ENCODE results near the gene CLTCL1.
"Not testable (repeated sequence)": the region's sequence is repeated elsewhere in the genome, so short reads cannot be mapped to it uniquely, and the experiment has no call there.

The CLTCL1 gene

GRCh38 chr22:19289475-19290161, 1.9 kb downstream of the CLTCL1 start:
- H3K4me2 ChIP-seq (ENCODE audit: low read length): peak overlapping the region; percentile 80
- peaks cover 62% of the 10 kb centered on the region for H3K4me1 ChIP-seq (ENCODE audit: control insufficient read depth, insufficient read depth, low read length)
- no peaks in the 10 kb centered on the region for H3K9me3 ChIP-seq (replicated peaks; ENCODE audit: low read length)
- H3K36me3 ChIP-seq (ENCODE audit: insufficient read depth, low read length): no peaks in the 10 kb centered on the region
- H3K4me3 ChIP-seq (ENCODE audit: low read length): peak overlapping the region; percentile 70
- no peaks in the 10 kb centered on the region for H3K27me3 ChIP-seq (ENCODE audit: control insufficient read depth, insufficient read depth, low read length)
- peak overlapping the region; percentile 88 for H3K9ac ChIP-seq (ENCODE audit: low read depth, low read length)

DNA sequence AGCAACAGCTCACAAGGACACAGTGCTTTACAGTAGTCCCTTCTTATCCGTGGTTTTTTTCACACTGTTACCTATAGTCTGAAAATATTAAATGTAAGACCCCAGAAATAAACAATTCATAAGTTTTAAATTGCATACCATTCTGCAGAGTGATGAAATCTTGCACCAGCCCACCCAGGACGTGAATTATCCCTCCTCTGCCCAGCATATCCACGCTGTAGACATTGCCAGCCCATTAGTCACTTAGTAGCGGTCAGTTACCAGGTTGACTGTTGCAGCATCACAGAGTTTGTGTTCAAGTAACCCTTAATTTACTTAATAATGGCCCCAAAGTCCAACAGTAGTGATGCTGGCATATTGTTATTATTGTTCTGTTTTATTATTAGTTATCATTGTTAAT, 3.6 kb downstream of the CLTCL1 start:
- Histone ChIP-seq H3K9ac (ENCODE audit: low read depth, low read length) (peak overlapping the region; percentile 43), H3K4me1 (ENCODE audit: control insufficient read depth, insufficient read depth, low read length) (peaks cover 62% of the 10 kb centered on the region), H3K36me3 (ENCODE audit: insufficient read depth, low read length) (no peaks in the 10 kb centered on the region), H3K4me2 (ENCODE audit: low read length) (peak overlapping the region; percentile 66), H3K4me3 (ENCODE audit: low read length) (peak overlapping the region; percentile 8), H3K27me3 (ENCODE audit: control insufficient read depth, insufficient read depth, low read length) (no peaks in the 10 kb centered on the region), H3K9me3 (replicated peaks; ENCODE audit: low read length) (no peaks in the 10 kb centered on the region)

DNA sequence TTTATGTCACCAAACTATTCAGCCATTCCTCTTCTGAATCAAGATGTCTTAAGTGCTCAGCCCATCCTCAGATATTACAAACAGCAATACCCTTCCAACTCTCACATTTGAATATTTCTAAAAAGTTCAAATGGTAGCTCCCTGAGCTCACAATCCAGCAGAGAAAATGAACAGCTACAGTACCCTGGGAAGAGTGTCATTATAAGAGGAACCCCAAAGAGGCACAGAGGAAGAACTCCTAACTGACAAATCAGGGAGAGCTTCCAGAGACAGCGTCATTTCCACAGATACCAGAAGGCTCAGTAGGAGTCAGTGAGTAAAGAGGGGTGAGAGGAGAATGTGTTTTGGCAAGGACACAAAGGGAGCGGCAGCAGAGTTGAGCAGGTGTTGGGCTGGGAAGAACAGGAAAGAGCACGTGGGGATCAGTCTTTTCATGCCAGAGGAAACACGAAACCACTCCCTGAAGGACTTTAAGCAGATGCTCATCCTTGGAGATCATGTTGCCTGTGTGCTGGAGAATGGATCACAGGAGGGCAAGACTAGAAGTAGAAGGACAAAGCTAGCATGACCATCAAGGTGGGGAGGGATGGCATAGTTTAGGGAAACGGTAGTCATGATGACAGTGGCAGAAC, 4.3 kb downstream of the CLTCL1 start:
- peak overlapping the region; percentile 8 for H3K4me3 ChIP-seq (ENCODE audit: low read length)
- H3K9ac ChIP-seq (ENCODE audit: low read depth, low read length): peak overlapping the region; percentile 43
- H3K4me1 ChIP-seq (ENCODE audit: control insufficient read depth, insufficient read depth, low read length): peaks cover 56% of the 10 kb centered on the region
- no peaks in the 10 kb centered on the region for H3K36me3 ChIP-seq (ENCODE audit: insufficient read depth, low read length)
- no peaks in the 10 kb centered on the region for H3K9me3 ChIP-seq (replicated peaks; ENCODE audit: low read length)
- H3K4me2 ChIP-seq (ENCODE audit: low read length): peak overlapping the region; percentile 66
- H3K27me3 ChIP-seq (ENCODE audit: control insufficient read depth, insufficient read depth, low read length): no peaks in the 10 kb centered on the region

DNA sequence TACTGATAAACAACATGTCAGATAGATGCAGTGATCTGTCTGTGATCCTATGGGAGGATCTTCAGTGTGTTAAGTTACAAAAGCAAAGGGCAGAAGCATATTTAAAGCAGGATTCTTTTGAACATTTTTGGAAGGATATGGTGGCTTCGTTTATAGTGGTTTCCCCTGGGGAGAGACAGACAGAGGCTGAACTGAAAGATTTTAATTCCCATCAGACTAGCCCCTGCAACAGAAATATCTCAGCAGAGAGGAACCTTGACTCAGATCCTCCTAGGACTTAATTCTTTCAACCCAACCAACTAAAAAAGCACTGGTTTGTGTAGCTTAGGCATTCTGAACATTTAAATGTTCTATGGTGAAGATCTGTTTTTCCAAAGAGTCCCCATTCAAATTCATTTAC, 5.7 kb downstream of the CLTCL1 start:
- Histone ChIP-seq H3K9me3 (replicated peaks; ENCODE audit: low read length) (no peaks in the 10 kb centered on the region), H3K36me3 (ENCODE audit: insufficient read depth, low read length) (no peaks in the 10 kb centered on the region), H3K4me1 (ENCODE audit: control insufficient read depth, insufficient read depth, low read length) (peaks cover 54% of the 10 kb centered on the region), H3K4me3 (ENCODE audit: low read length) (no peak overlapping the region), H3K27me3 (ENCODE audit: control insufficient read depth, insufficient read depth, low read length) (no peaks in the 10 kb centered on the region), H3K4me2 (ENCODE audit: low read length) (peak overlapping the region; percentile 52), H3K9ac (ENCODE audit: low read depth, low read length) (no peak overlapping the region)

GRCh38 chr22:19279143-19279542, 12.4 kb downstream of the CLTCL1 start:
- not testable (repeated sequence) for H3K36me3 ChIP-seq (ENCODE audit: insufficient read depth, low read length); H3K4me2 ChIP-seq (ENCODE audit: low read length); H3K4me3 ChIP-seq (ENCODE audit: low read length); H3K9ac ChIP-seq (ENCODE audit: low read depth, low read length); H3K9me3 ChIP-seq (replicated peaks; ENCODE audit: low read length); H3K27me3 ChIP-seq (ENCODE audit: control insufficient read depth, insufficient read depth, low read length); H3K4me1 ChIP-seq (ENCODE audit: control insufficient read depth, insufficient read depth, low read length)

DNA sequence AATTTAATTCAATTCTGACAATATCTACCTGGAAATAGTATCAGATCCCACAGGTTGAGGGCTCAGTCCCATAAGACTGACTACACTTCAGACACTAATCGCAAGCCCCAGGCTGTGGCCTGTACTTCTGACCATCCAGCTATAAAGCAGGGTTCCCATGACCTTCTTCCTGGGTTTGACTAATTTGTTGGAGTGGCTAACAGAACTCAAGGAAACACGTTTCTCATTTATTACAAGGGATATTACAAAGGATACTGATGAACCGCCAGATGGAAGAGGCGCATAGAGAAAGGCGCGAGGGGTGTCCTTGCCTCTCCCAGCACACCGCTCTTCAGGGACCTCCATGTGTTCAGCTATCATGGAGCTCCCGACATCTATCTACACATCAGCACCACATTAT, 13.7 kb downstream of the CLTCL1 start:
- H3K4me2 ChIP-seq (ENCODE audit: low read length): no peak overlapping the region
- no peaks in the 10 kb centered on the region for H3K4me1 ChIP-seq (ENCODE audit: control insufficient read depth, insufficient read depth, low read length)
- no peak overlapping the region for H3K4me3 ChIP-seq (ENCODE audit: low read length)
- no peaks in the 10 kb centered on the region for H3K27me3 ChIP-seq (ENCODE audit: control insufficient read depth, insufficient read depth, low read length)
- peaks cover 8% of the 10 kb centered on the region for H3K36me3 ChIP-seq (ENCODE audit: insufficient read depth, low read length)
- H3K9me3 ChIP-seq (replicated peaks; ENCODE audit: low read length): no peaks in the 10 kb centered on the region
- H3K9ac ChIP-seq (ENCODE audit: low read depth, low read length): no peak overlapping the region

DNA sequence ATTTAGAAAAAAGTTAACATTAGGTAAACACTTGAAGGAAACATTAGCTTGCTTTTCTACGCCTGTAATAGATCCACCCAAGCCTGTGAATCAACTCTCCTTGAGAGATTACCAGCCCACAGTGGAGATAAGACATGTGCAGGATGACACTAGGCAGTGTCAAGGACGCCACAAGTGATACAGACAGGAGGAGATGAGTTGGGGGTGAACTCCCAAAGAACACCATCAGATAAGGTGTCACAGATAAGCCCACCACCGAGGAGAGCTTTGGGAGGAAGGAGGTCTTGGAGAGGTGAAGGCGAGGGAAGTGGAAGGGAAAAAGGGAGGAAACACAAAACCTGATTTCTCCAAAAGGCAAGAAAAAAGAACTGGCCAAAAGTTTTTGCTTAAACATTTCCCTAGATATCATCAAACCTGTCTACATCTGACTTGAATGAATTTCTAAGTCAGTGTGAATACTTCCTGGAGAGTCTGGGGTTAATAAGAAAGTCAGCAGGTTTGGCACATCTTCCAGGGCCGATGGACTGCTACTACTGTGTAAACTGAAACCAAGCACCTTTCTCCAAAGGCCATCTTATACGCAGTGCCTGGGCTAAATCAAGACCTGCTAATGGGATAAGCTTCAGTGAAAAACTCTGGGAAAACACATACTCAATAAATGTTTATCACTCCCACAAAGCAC, 15.5 kb downstream of the CLTCL1 start:
- peaks cover 8% of the 10 kb centered on the region for H3K36me3 ChIP-seq (ENCODE audit: insufficient read depth, low read length)
- no peak overlapping the region for H3K9ac ChIP-seq (ENCODE audit: low read depth, low read length)
- peaks cover 10% of the 10 kb centered on the region for H3K4me1 ChIP-seq (ENCODE audit: control insufficient read depth, insufficient read depth, low read length)
- H3K4me3 ChIP-seq (ENCODE audit: low read length): no peak overlapping the region
- H3K27me3 ChIP-seq (ENCODE audit: control insufficient read depth, insufficient read depth, low read length): no peaks in the 10 kb centered on the region
- no peak overlapping the region for H3K4me2 ChIP-seq (ENCODE audit: low read length)
- no peaks in the 10 kb centered on the region for H3K9me3 ChIP-seq (replicated peaks; ENCODE audit: low read length)

GRCh38 chr22:19275513-19275912, 16.0 kb downstream of the CLTCL1 start:
- H3K36me3 ChIP-seq (ENCODE audit: insufficient read depth, low read length): peaks cover 8% of the 10 kb centered on the region
- H3K27me3 ChIP-seq (ENCODE audit: control insufficient read depth, insufficient read depth, low read length): no peaks in the 10 kb centered on the region
- H3K4me1 ChIP-seq (ENCODE audit: control insufficient read depth, insufficient read depth, low read length): peaks cover 10% of the 10 kb centered on the region
- no peak overlapping the region for H3K4me3 ChIP-seq (ENCODE audit: low read length)
- H3K9me3 ChIP-seq (replicated peaks; ENCODE audit: low read length): no peaks in the 10 kb centered on the region
- no peak overlapping the region for H3K4me2 ChIP-seq (ENCODE audit: low read length)
- no peak overlapping the region for H3K9ac ChIP-seq (ENCODE audit: low read depth, low read length)

- Histone ChIP-seq H3K4me2 (ENCODE audit: low read length) (no peak overlapping the region), H3K4me3 (ENCODE audit: low read length) (no peak overlapping the region), H3K9me3 (replicated peaks; ENCODE audit: low read length) (no peaks in the 10 kb centered on the region), H3K9ac (ENCODE audit: low read depth, low read length) (no peak overlapping the region), H3K36me3 (ENCODE audit: insufficient read depth, low read length) (peaks cover 8% of the 10 kb centered on the region), H3K27me3 (ENCODE audit: control insufficient read depth, insufficient read depth, low read length) (no peaks in the 10 kb centered on the region), H3K4me1 (ENCODE audit: control insufficient read depth, insufficient read depth, low read length) (peaks cover 10% of the 10 kb centered on the region)
Measured at GRCh38 chr22:19275104-19275503, 16.4 kb downstream of the CLTCL1 start.

DNA sequence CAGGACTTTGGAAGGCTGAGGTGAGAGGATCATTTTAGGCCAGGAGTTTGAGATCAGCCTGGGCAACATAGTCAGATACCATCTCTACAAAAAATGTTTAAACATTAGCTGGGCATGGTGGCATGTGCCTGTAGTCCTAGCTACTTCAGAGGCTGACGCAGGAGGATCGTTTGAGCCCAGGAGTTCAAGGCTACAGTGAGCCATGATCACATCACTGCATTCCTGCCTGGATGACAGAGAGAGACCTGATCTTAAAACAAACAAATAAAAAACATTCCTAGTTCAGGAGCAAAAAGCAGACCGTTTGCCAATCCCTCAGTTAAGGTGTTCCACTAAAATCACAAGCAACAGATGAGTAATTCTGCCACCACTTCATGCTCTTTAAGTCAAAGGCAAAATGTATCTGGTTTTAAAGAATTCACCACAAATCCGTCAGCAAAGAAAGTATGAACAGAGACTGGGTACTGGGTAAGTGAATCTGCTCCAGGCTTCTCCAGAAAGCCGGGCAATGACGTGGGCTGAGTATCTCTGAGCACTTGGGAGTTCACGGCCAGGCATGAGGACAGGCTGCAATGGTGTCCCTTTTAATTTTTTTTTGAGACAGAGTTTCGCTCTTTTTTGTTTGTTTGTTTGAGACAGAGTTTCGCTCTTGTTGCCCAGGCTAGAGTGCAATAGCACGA, 19.5 kb downstream of the CLTCL1 start:
- H3K9ac ChIP-seq (ENCODE audit: low read depth, low read length): no peak overlapping the region
- peaks cover 10% of the 10 kb centered on the region for H3K4me1 ChIP-seq (ENCODE audit: control insufficient read depth, insufficient read depth, low read length)
- H3K36me3 ChIP-seq (ENCODE audit: insufficient read depth, low read length): peaks cover 8% of the 10 kb centered on the region
- no peaks in the 10 kb centered on the region for H3K27me3 ChIP-seq (ENCODE audit: control insufficient read depth, insufficient read depth, low read length)
- H3K9me3 ChIP-seq (replicated peaks; ENCODE audit: low read length): no peaks in the 10 kb centered on the region
- H3K4me2 ChIP-seq (ENCODE audit: low read length): no peak overlapping the region
- no peak overlapping the region for H3K4me3 ChIP-seq (ENCODE audit: low read length)

DNA sequence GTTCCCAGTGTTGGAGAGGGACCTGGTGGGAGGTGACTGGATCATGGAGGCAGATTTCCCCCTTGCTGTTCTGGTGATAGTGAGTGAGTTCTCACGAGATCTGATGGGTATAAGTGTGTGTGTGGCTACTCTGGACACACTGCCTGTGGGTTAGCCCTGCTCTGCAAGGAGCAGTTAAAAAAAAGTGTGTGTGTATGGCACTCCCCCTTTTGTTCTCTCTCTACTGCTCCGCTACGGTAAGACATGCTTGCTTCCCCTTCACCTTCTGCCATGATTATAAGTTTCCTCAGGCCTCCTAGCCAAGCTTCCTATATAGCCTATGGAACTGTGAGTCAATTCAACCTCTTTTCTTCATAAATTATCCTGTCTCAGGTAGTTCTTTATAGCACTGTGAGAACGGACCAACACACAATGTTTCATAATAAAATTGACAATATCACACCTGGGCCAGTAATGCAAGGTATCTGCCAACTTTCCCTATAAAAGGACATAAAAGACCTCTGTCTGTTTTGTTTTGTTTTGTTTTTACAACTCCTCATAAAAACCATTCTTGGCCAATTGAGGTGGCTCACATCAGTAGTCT, 20.2 kb downstream of the CLTCL1 start:
- peaks cover 10% of the 10 kb centered on the region for H3K4me1 ChIP-seq (ENCODE audit: control insufficient read depth, insufficient read depth, low read length)
- H3K4me2 ChIP-seq (ENCODE audit: low read length): no peak overlapping the region
- no peaks in the 10 kb centered on the region for H3K9me3 ChIP-seq (replicated peaks; ENCODE audit: low read length)
- H3K4me3 ChIP-seq (ENCODE audit: low read length): no peak overlapping the region
- H3K36me3 ChIP-seq (ENCODE audit: insufficient read depth, low read length): peaks cover 8% of the 10 kb centered on the region
- H3K9ac ChIP-seq (ENCODE audit: low read depth, low read length): no peak overlapping the region
- H3K27me3 ChIP-seq (ENCODE audit: control insufficient read depth, insufficient read depth, low read length): no peaks in the 10 kb centered on the region
